HG03575 (cell line): Measurements from ENCODE around the gene ZNF525.
"Not testable (repeated sequence)": the region's sequence is repeated elsewhere in the genome, so short reads cannot be mapped to it uniquely, and the experiment has no call there.

ENCODE experiments used
- ATAC-seq: cut with Tn5 transposase; IDR thresholded peaks from one replicate; pipeline ENCODE4 v1.9.1; 2021; ENCODE audit not compliant: unreplicated experiment, insufficient number of reproducible peaks, low FRiP score; ENCODE audit errors: extremely low read depth

ZNF525 gene

GRCh38 chr19:53394974-53395839, 29.7 kb downstream of the ZNF525 start, which contains the start of gene ZNF765:
TSS of gene ZNF765 (plus strand) at chr19:53395149. CDS start at chr19:53398016, 2,867 bp downstream.
- ATAC-seq = no peak

DNA sequence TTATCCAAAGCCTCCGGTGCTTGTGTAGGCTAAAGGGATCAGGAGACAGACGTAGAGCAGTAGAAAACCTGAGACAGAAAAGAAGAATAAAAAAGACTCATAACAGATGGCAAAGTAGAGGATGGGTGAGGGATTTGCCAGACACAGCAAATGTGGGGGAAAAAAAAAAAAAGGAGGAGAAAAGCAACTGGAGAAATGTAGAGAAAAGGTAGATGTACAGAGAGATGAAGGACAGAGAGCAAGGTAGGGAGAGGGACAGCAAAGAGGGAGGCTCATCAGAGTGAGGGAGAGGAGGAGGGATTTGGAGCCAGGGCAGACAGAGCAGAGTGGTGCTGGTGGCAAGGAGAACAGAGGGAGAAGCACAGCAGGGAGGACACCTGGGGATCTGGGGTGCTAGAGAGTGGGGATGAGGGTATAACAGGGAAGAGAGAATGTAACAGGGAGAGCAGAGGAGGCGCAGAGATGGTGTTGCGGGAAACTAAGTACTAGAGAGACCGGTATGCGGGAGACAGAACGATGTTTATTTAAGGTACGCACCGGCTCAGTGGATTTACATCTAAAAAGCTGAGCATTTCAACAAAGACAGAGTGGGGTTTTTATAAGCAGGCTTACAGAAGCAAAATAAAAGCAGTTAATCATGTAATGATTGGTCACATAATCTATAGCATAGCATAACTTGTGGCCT, 30.5 kb downstream of the ZNF525 start:
- ATAC-seq = not testable (repeated sequence)

- no peak for ATAC-seq
Measured at GRCh38 chr19:53396525-53396868, 31.0 kb downstream of the ZNF525 start.

DNA sequence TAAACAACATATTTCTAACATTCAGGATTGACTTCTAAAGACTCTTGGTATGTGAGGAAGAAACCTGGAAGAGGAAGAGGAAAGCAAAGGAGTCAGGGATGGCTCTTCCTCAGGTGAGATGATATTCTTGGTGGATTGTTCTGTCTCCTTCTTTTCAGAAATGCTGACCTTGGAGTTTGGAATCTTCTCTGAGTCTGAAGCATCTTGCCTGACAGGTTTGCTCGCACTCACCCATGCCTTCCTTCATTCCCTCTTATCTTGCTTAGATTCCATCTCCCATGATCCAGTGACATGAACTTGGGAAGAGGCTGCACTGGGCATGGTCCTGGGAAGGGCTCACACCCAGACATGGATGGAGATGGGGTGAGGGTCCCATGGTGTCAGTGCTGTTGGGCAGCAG, 32.4 kb downstream of the ZNF525 start:
- not testable (repeated sequence) for ATAC-seq

- no peak for ATAC-seq
Measured at GRCh38 chr19:53409505-53410204, 44.1 kb downstream of the ZNF525 start.

GRCh38 chr19:53420520-53421315, 55.2 kb downstream of the ZNF525 start:
- ATAC-seq = not testable (repeated sequence)

DNA sequence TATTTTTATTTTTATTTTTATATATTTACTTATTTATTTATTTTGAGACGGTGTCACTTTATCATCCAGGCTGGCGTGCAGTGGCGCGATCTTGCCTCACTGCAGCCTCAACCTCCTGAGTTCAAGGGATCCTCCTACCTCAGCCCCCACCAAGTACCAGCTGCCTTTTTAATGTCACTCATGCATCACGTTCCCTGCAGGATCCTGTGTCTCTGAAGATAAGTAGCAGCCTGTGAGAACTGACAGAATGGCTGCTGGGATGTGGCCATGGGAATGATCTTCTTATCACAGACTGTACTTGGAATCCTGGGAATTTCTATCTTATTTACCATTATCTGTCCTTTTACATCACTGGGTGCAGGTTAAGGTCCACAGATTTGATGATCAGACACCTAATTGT, 57.0 kb downstream of the ZNF525 start:
- no peak for ATAC-seq

DNA sequence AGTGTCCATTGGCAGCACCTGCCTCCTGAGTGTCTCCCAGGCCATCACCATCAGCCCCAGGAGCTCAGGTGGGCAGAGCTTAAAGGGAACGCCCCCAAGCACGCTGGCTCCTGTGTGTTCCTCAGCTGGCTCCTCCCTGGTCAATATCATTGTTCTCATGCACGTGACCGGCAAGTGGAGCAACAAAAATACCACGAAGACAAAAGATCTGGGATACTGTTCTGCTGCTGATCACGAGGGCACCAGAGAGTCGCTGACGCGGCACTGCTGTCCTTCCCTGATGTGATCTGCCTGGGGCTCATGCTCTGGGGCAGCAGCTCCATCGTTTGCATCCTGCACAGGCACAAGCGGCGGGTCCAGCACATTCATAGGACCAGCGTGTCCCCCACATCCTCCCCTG, 57.6 kb downstream of the ZNF525 start:
- not testable (repeated sequence) for ATAC-seq

DNA sequence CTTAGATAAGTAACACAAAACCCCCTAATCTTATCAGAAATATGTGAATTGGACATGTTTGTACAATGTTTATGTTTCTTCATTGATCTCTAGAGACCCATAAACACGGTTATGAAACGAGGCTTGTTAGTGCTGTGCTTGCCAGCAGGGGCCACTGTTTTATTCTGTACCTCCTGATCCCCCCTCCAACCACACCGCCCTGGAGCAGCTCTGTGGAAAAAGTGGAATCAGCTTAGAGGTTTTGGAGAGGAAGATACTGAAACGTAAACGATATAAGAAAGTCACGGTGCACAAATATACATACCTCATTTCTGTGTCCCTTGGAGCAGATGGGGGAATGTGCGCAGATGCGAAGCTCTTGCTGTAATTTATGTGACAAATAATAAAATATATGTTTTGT, 58.2 kb downstream of the ZNF525 start:
- ATAC-seq = not testable (repeated sequence)

- no peak for ATAC-seq
Measured at GRCh38 chr19:53424968-53425597, 59.6 kb downstream of the ZNF525 start.

- ATAC-seq = no peak
Measured at GRCh38 chr19:53431399-53432087, 66.0 kb downstream of the ZNF525 start, which contains the start of gene ZNF761. TSS of gene ZNF761 (plus strand) at chr19:53431984. CDS start at chr19:53447269, 15,285 bp downstream.

DNA sequence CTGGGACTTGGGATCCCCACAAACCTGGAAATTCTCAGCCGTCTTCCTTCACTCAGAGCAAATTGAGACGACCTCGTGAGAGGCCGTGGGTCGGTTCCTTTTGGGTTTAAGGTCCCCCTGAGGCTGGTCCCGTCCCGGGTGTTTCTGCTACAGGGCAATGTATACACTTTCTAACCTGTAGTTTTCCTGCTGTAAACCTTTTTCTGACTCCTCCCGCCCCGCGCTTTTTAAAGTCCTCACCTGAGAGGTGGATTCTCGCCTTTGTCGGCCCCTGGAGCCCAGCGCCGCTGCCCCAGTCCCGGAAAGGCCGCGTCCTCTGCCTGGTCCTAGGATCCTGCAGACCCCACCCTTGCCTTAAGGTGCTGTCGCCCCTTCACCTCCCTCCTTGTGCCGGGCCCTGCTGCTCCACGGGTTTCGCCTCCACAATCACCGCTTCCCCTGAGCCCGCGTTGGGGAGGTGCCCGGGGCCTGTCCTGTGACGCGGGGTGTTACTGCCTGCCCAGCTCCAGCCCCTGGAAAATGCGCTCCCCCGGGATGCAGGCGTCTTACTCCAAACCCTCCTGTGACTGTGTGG, 66.7 kb downstream of the ZNF525 start:
- ATAC-seq = no peak
